Effector CD8-positive, alpha-beta T cell (primary cell): ENCODE data around the gene MLF2.
A peak's percentile ranks its signal among the peaks of the same experiment; 100 is the strongest.
"Not testable (repeated sequence)": the region's sequence is repeated elsewhere in the genome, so short reads cannot be mapped to it uniquely, and the experiment has no call there.

Experiments
- DNase-seq: peaks from one replicate; lab custom pipeline; 2025; lab: John Stamatoyannopoulos, UW

MLF2 gene

GRCh38 chr12:6765634-6766581, 13.0 kb upstream of the MLF2 start, which contains the start of gene PTMS:
Gene PTMS (plus strand): TSS chr12:6766363. CDS start chr12:6766706, 343 bp downstream.
- DNase-seq, result no peak

GRCh38 chr12:6765048-6765633, 12.2 kb upstream of the MLF2 start:
- no peak for DNase-seq

- DNase-seq, result no peak
Measured at GRCh38 chr12:6764011-6764828, 11.3 kb upstream of the MLF2 start.

- DNase-seq, result no peak
Measured at GRCh38 chr12:6763380-6763779, 10.4 kb upstream of the MLF2 start.

- DNase-seq, result no peak
Measured at GRCh38 chr12:6759741-6760140, 6.8 kb upstream of the MLF2 start.

- no peak for DNase-seq
Measured at GRCh38 chr12:6758506-6759095, 5.7 kb upstream of the MLF2 start.

- DNase-seq, result no peak
Measured at GRCh38 chr12:6757028-6757690, 4.2 kb upstream of the MLF2 start.

GRCh38 chr12:6754411-6754810, 1.5 kb upstream of the MLF2 start:
- DNase-seq, result no peak

- DNase-seq, result no peak
Measured at GRCh38 chr12:6753772-6754356, 923 bp upstream of the MLF2 start.

- peak; percentile 44 for DNase-seq
Measured at GRCh38 chr12:6752167-6752920, 597 bp downstream of the MLF2 start.

- DNase-seq, result no peak
Measured at GRCh38 chr12:6751767-6752166, 1.2 kb downstream of the MLF2 start.

- no peak for DNase-seq
Measured at GRCh38 chr12:6750506-6750905, 2.4 kb downstream of the MLF2 start.

GRCh38 chr12:6748761-6749160, 4.2 kb downstream of the MLF2 start:
- no peak for DNase-seq

- no peak for DNase-seq
Measured at GRCh38 chr12:6747216-6747615, 5.7 kb downstream of the MLF2 start.

GRCh38 chr12:6745741-6746525, 7.0 kb downstream of the MLF2 start:
- no peak for DNase-seq

GRCh38 chr12:6743300-6743699, 9.6 kb downstream of the MLF2 start:
- not testable (repeated sequence) for DNase-seq

GRCh38 chr12:6742834-6743233, 10.1 kb downstream of the MLF2 start:
- no peak for DNase-seq

GRCh38 chr12:6742080-6742479, 10.9 kb downstream of the MLF2 start:
- not testable (repeated sequence) for DNase-seq

GRCh38 chr12:6736754-6737153, 16.2 kb downstream of the MLF2 start:
- no peak for DNase-seq
